Mesenchymal stem cell (in vitro differentiated cells and primary cell): Measurements from ENCODE around the gene FGA.
A peak's percentile ranks its signal among the peaks of the same experiment; 100 is the strongest.
"Not testable (repeated sequence)": the region's sequence is repeated elsewhere in the genome, so short reads cannot be mapped to it uniquely, and the experiment has no call there.

ENCODE experiments used
- DNase-seq: peaks from one replicate; pipeline ENCODE4 v3.0.0-alpha.2; 2013
- H2AFZ ChIP-seq: one replicate; pipeline ENCODE4 v1.6.1; 2013; ENCODE audit warnings: low read depth, mild to moderate bottlenecking, control low read depth, inconsistent platforms, low read length, moderate library complexity
- H2AK5ac ChIP-seq: 2 replicates; pipeline ENCODE4 v1.6.1; 2013; ENCODE audit warnings: low read length, moderate library complexity, mild to moderate bottlenecking, inconsistent platforms; ENCODE audit not compliant: severe bottlenecking
- H2BK120ac ChIP-seq: one replicate; pipeline ENCODE4 v1.6.1; 2013; ENCODE audit warnings: low read depth, mild to moderate bottlenecking, inconsistent platforms, low read length, moderate library complexity
- H2BK12ac ChIP-seq, 2 experiments: one replicate each; pipeline ENCODE4 v1.6.1; 2013; ENCODE audit warnings: inconsistent platforms in 2 of 2, low read length in 2 of 2, mild to moderate bottlenecking in 2 of 2, moderate library complexity in 2 of 2, control low read depth in 1 of 2
- H2BK15ac ChIP-seq: one replicate; pipeline ENCODE4 v1.6.1; 2013; ENCODE audit warnings: mild to moderate bottlenecking, low read depth, inconsistent platforms; ENCODE audit not compliant: poor library complexity, severe bottlenecking
- H2BK5ac ChIP-seq: 2 replicates; pipeline ENCODE4 v1.6.1; 2013; ENCODE audit warnings: low read depth, mild to moderate bottlenecking, low read length, control low read depth, inconsistent platforms; ENCODE audit not compliant: poor library complexity, severe bottlenecking
- H3K14ac ChIP-seq, 2 experiments: one replicate each; pipeline ENCODE4 v1.6.1; 2013; ENCODE audit warnings: inconsistent platforms in 2 of 2, low read length in 2 of 2, control low read depth in 1 of 2, mild to moderate bottlenecking in 1 of 2, moderate library complexity in 1 of 2
- H3K18ac ChIP-seq, 2 experiments: one replicate each; pipeline ENCODE4 v1.6.1; 2013; ENCODE audit warnings: inconsistent platforms in 2 of 2, low read length in 2 of 2, control low read depth in 1 of 2, low read depth in 1 of 2, mild to moderate bottlenecking in 1 of 2
- H3K23ac ChIP-seq, 2 experiments: one replicate each; pipeline ENCODE4 v1.6.1; 2013; ENCODE audit warnings: inconsistent platforms in 2 of 2, low read length in 2 of 2, mild to moderate bottlenecking in 2 of 2, moderate library complexity in 2 of 2, control low read depth in 1 of 2
- H3K27ac ChIP-seq: 2 replicates; pipeline ENCODE4 v1.5.1; 2013; ENCODE audit warnings: mild to moderate bottlenecking, moderate library complexity, low read length, control low read depth, inconsistent platforms; ENCODE audit not compliant: poor library complexity, severe bottlenecking
- H3K27me3 ChIP-seq, 2 experiments: 2 replicates each; pipeline versions ENCODE4 v1.6.1 to v1.7.0; 2013; ENCODE audit warnings: low read length in 2 of 2, mild to moderate bottlenecking in 2 of 2, moderate library complexity in 2 of 2, control low read depth in 1 of 2, inconsistent platforms in 1 of 2; ENCODE audit not compliant: control insufficient read depth in 1 of 2, insufficient read depth in 1 of 2
- H3K36me3 ChIP-seq, 2 experiments: 2 replicates each; pipeline versions ENCODE4 v1.6.1 to v1.7.0; 2013; ENCODE audit warnings: low read length in 2 of 2, control low read depth in 1 of 2, inconsistent platforms in 1 of 2, low read depth in 1 of 2, mild to moderate bottlenecking in 1 of 2; ENCODE audit not compliant: insufficient read depth in 2 of 2, control insufficient read depth in 1 of 2
- H3K4ac ChIP-seq, 2 experiments: one replicate each; pipeline ENCODE4 v1.6.1; 2013; ENCODE audit warnings: inconsistent platforms in 2 of 2, low read length in 2 of 2, mild to moderate bottlenecking in 2 of 2, moderate library complexity in 2 of 2, control low read depth in 1 of 2, low read depth in 1 of 2
- H3K4me1 ChIP-seq: 2 replicates; pipeline ENCODE4 v1.6.1; 2013; ENCODE audit warnings: low read depth, low read length, control low read depth; ENCODE audit not compliant: control insufficient read depth, insufficient read depth
- H3K4me2 ChIP-seq: 2 replicates; pipeline ENCODE4 v1.6.1; 2013; ENCODE audit warnings: low read length, mild to moderate bottlenecking, inconsistent platforms; ENCODE audit not compliant: poor library complexity, severe bottlenecking
- H3K4me3 ChIP-seq, 2 experiments: 2 replicates each; pipeline versions ENCODE4 v1.5.1 to v1.7.0; 2013; ENCODE audit warnings: low read length in 2 of 2, mild to moderate bottlenecking in 2 of 2, control low read depth in 1 of 2, low read depth in 1 of 2; ENCODE audit not compliant: insufficient read depth in 1 of 2
- H3K79me1 ChIP-seq: replicated peaks from 2 replicates; pipeline ENCODE4 v1.6.1; 2013; ENCODE audit warnings: mild to moderate bottlenecking, control low read depth, low read length, inconsistent platforms; ENCODE audit not compliant: poor library complexity, severe bottlenecking
- H3K9ac ChIP-seq: 2 replicates; pipeline ENCODE4 v1.7.0; 2013; ENCODE audit warnings: mild to moderate bottlenecking, low read length, moderate library complexity
- H3K9me3 ChIP-seq: 2 replicates; pipeline ENCODE4 v1.7.0; 2013; ENCODE audit warnings: mild to moderate bottlenecking, low read length; ENCODE audit not compliant: control insufficient read depth
- H4K8ac ChIP-seq: one replicate; pipeline ENCODE4 v1.6.1; 2013; ENCODE audit warnings: inconsistent platforms, mild to moderate bottlenecking, low read length, moderate library complexity
- H4K91ac ChIP-seq: one replicate; pipeline ENCODE4 v1.6.1; 2013; ENCODE audit warnings: mild to moderate bottlenecking, low read length, inconsistent platforms
- WGBS: methylation state at CpG from one replicate; pipeline ENCODE4 v1.1.7; 2013; ENCODE audit warnings: mixed read lengths; 5-methylcytosine and 5-hydroxymethylcytosine counted together

The FGA gene

GRCh38 chr4:154597281-154597680 lies 6.7 kb upstream of the FGA start:
- H3K27ac ChIP-seq, H3K18ac ChIP-seq, H3K23ac ChIP-seq, H2AK5ac ChIP-seq, H4K8ac ChIP-seq, H2BK120ac ChIP-seq, H3K79me1 ChIP-seq, H3K4me3 ChIP-seq, H2BK15ac ChIP-seq, H3K4me1 ChIP-seq, H3K4me2 ChIP-seq, H4K91ac ChIP-seq, H3K9ac ChIP-seq, H2BK12ac ChIP-seq, H2AFZ ChIP-seq, H3K9me3 ChIP-seq, DNase-seq, H3K14ac ChIP-seq, H3K4ac ChIP-seq, H2BK5ac ChIP-seq, H3K36me3 ChIP-seq, H3K27me3 ChIP-seq: not testable (repeated sequence)
- 94% methylated on average over 11 of the region's 11 CpGs for WGBS

GRCh38 chr4:154595807-154596206 lies 5.3 kb upstream of the FGA start:
- Histone ChIP-seq H3K27ac (no peak overlapping the region), H3K79me1 (no peaks in the 10 kb centered on the region), H3K9ac (no peak overlapping the region), H3K18ac (no peak overlapping the region), H2AK5ac (no peak overlapping the region), H3K23ac (no peak overlapping the region), H3K4me3 (no peak overlapping the region), H3K14ac (no peak overlapping the region), H4K91ac (no peak overlapping the region), H2BK15ac (no peak overlapping the region), H3K4ac (no peak overlapping the region), H2BK120ac (no peak overlapping the region), H3K27me3 (peaks cover 0 to under 1% of the 10 kb centered on the region in 2 experiments), H3K4me2 (no peak overlapping the region), H3K4me1 (peaks cover 1% of the 10 kb centered on the region), H2BK5ac (no peak overlapping the region), H4K8ac (no peak overlapping the region), H3K36me3 (no peaks in the 10 kb centered on the region), H3K9me3 (no peaks in the 10 kb centered on the region), H2BK12ac (no peak overlapping the region), H2AFZ (no peak overlapping the region)
- DNase-seq: peak; percentile 3

GRCh38 chr4:154594343-154594742 lies 3.8 kb upstream of the FGA start:
- not testable (repeated sequence) for H4K91ac ChIP-seq, H3K9ac ChIP-seq, H3K27ac ChIP-seq, H2BK15ac ChIP-seq, H3K79me1 ChIP-seq, H2AK5ac ChIP-seq, H3K4ac ChIP-seq, H3K14ac ChIP-seq, H2BK12ac ChIP-seq, H4K8ac ChIP-seq, H3K23ac ChIP-seq, DNase-seq, H3K4me3 ChIP-seq, H3K4me2 ChIP-seq, H3K18ac ChIP-seq, H3K36me3 ChIP-seq, H2BK120ac ChIP-seq, H2BK5ac ChIP-seq, H2AFZ ChIP-seq, H3K9me3 ChIP-seq, H3K4me1 ChIP-seq
- WGBS: 85% methylated on average over 3 of the region's 3 CpGs
- H3K27me3 ChIP-seq: peaks cover 0 to 14% of the 10 kb centered on the region in 2 experiments

- H3K23ac ChIP-seq: no peak overlapping the region
- H2BK12ac ChIP-seq: no peak overlapping the region
- H3K4me2 ChIP-seq: no peak overlapping the region
- no peaks in the 10 kb centered on the region for H3K79me1 ChIP-seq
- H2AFZ ChIP-seq: no peak overlapping the region
- no peak overlapping the region for H3K4me3 ChIP-seq
- no peak overlapping the region for H2BK15ac ChIP-seq
- no peak overlapping the region for H3K14ac ChIP-seq
- no peak overlapping the region for H3K4ac ChIP-seq
- H3K4me1 ChIP-seq: peaks cover 5% of the 10 kb centered on the region
- WGBS: 90% methylated on average over 2 of the region's 2 CpGs
- H2BK120ac ChIP-seq: no peak overlapping the region
- H2AK5ac ChIP-seq: no peak overlapping the region
- H4K91ac ChIP-seq: no peak overlapping the region
- no peak overlapping the region for H4K8ac ChIP-seq
- H3K27me3 ChIP-seq: peaks cover 0 to 18% of the 10 kb centered on the region in 2 experiments
- no peak overlapping the region for H2BK5ac ChIP-seq
- H3K36me3 ChIP-seq: no peaks in the 10 kb centered on the region
- DNase-seq: no peak
- H3K9me3 ChIP-seq: no peaks in the 10 kb centered on the region
- no peak overlapping the region for H3K18ac ChIP-seq
- H3K27ac ChIP-seq: no peak overlapping the region
- no peak overlapping the region for H3K9ac ChIP-seq
Measured at GRCh38 chr4:154593868-154594267, 3.3 kb upstream of the FGA start.
